CD4-positive, alpha-beta T cell (primary cell): ENCODE results near the gene LACTB. TPM values are rescaled to one million over a fixed set of nuclear protein-coding genes. Genes with fewer than 3 reads are reported as not detected.

Experiments
- ATAC-seq: fragments of 200-7000 bp; cut with Tn5 transposase; one replicate; pipeline ENCODE4 v1.10.0; 2022; ENCODE audit warnings: mild to moderate bottlenecking; ENCODE audit not compliant: poor library complexity
- CTCF ChIA-PET: fragments of 350-600 bp; sonication (Branson Sonifier 250); formaldehyde crosslinking; loops from one replicate; lab custom pipeline; 2021; ENCODE audit warnings: antibody characterized with exemption, inconsistent platforms; lab: Charles Lee
- POLR2A ChIA-PET: fragments of 350-600 bp; sonication (Branson Sonifier 250); formaldehyde crosslinking; loops from one replicate; lab custom pipeline; 2021; ENCODE audit warnings: antibody characterized with exemption, inconsistent platforms; lab: Charles Lee
- DNase-seq, 14 experiments: peaks; one replicate each; pipeline ENCODE4 v3.0.0-alpha.2; 2013 to 2020; ENCODE audit warnings: mixed read lengths in 2 of 14
- H3K27ac ChIP-seq, 2 donors: one replicate each; pipeline versions ENCODE4 v1.5.1 to v1.7.0; 2013; ENCODE audit warnings: low read length in 2 of 2, low read depth in 1 of 2, mild to moderate bottlenecking in 1 of 2
- H3K27me3 ChIP-seq, 2 experiments: 1 replicate in 1 of 2; 2 replicates in 1 of 2; pipeline versions ENCODE4 v1.6.1 to v1.7.0; 2013; ENCODE audit warnings: low read length in 2 of 2, control low read depth in 1 of 2, mild to moderate bottlenecking in 1 of 2, moderate library complexity in 1 of 2; ENCODE audit not compliant: insufficient read depth in 2 of 2, control insufficient read depth in 1 of 2
- H3K36me3 ChIP-seq: one replicate; pipeline ENCODE4 v1.6.1; 2013; ENCODE audit warnings: low read length, control low read depth; ENCODE audit not compliant: insufficient read depth
- H3K4me1 ChIP-seq: one replicate; pipeline ENCODE4 v1.6.1; 2013; ENCODE audit warnings: low read length, control low read depth; ENCODE audit not compliant: insufficient read depth
- H3K4me3 ChIP-seq: one replicate; pipeline ENCODE4 v1.5.1; 2013; ENCODE audit warnings: mild to moderate bottlenecking, low read length, moderate library complexity
- H3K9me3 ChIP-seq, 2 experiments: 1 replicate in 1 of 2; 2 replicates in 1 of 2; pipeline versions ENCODE4 v1.6.1 to v1.7.0; 2013; ENCODE audit warnings: low read length in 2 of 2, mild to moderate bottlenecking in 2 of 2, control low read depth in 1 of 2, moderate library complexity in 1 of 2; ENCODE audit not compliant: control insufficient read depth in 1 of 2, insufficient read depth in 1 of 2
- H3K27ac Mint-ChIP-seq: one replicate; pipeline ENCODE4 v1.8.0; 2020; ENCODE audit warnings: mixed read lengths
- H3K27me3 Mint-ChIP-seq: one replicate; pipeline ENCODE4 v1.8.0; 2021; ENCODE audit warnings: mixed read lengths
- H3K36me3 Mint-ChIP-seq: one replicate; pipeline ENCODE4 v1.8.0; 2021; ENCODE audit warnings: low read depth, mixed read lengths
- H3K4me1 Mint-ChIP-seq: one replicate; pipeline ENCODE4 v1.8.0; 2021; ENCODE audit warnings: low read depth, mixed read lengths
- H3K4me3 Mint-ChIP-seq: one replicate; pipeline ENCODE4 v1.8.0; 2020; ENCODE audit warnings: mild to moderate bottlenecking, mixed read lengths
- H3K9me3 Mint-ChIP-seq: one replicate; pipeline ENCODE4 v1.8.0; 2020; ENCODE audit warnings: mixed read lengths
- CTCF ChIP-seq: fragments of 200-600 bp; IDR thresholded peaks from one replicate; pipeline ENCODE4 v1.8.0; 2022; ENCODE audit warnings: antibody characterized with exemption, mild to moderate bottlenecking
- intact Hi-C, 2 experiments: fragments of 100-400 bp; cut with DNase I in 1 of 2; cut with micrococcal nuclease in 1 of 2; formaldehyde crosslinking; loops; one replicate each; pipeline versions ENCODE4 v1.15.1 to v1.9.0; 2023 to 2025; cut with DNase I, micrococcal nuclease
- total RNA-seq, 174 experiments: library from RNA in 2 of 174; stranded (reverse) in 2 of 174; gene quantifications; one replicate each; pipeline ENCODE4 v1.2.3 and lab custom pipeline; 2021 to 2026

Gene LACTB
- total RNA-seq, 2 experiments from 2014 or later, result 6.9 to 7.0 TPM

GRCh38 chr15:63083541-63083940 lies 38.1 kb upstream of the LACTB start:
- no peak overlapping the region for H3K27ac ChIP-seq
- ChIA-PET CTCF (no interaction called here), POLR2A (no interaction called here)
- intact Hi-C loops, result no loop called here
- Mint-ChIP-seq H3K9me3 (no peaks in the 10 kb centered on the region), H3K27me3 (peaks cover 5% of the 10 kb centered on the region), H3K36me3 (no peaks in the 10 kb centered on the region), H3K27ac (no peak overlapping the region), H3K4me1 (no peaks in the 10 kb centered on the region), H3K4me3 (no peak overlapping the region)
- TF ChIP-seq CTCF, result no peak
- ATAC-seq (no peak), DNase-seq (no peak)
- H3K4me3 ChIP-seq, result no peak overlapping the region
- no peaks in the 10 kb centered on the region for H3K36me3 ChIP-seq
- no peaks in the 10 kb centered on the region for H3K9me3 ChIP-seq
- peaks cover 0 to 6% of the 10 kb centered on the region in 2 experiments for H3K27me3 ChIP-seq
- H3K4me1 ChIP-seq, result no peaks in the 10 kb centered on the region

GRCh38 chr15:63084806-63085205 lies 36.9 kb upstream of the LACTB start:
- H3K27ac Mint-ChIP-seq, result no peak overlapping the region
- H3K9me3 ChIP-seq, result no peaks in the 10 kb centered on the region

GRCh38 chr15:63085289-63085688 lies 36.4 kb upstream of the LACTB start:
- Histone ChIP-seq H3K27ac (no peak overlapping the region), H3K4me3 (no peak overlapping the region), H3K27me3 (peaks cover 0 to 2% of the 10 kb centered on the region in 2 experiments), H3K36me3 (no peaks in the 10 kb centered on the region), H3K9me3 (no peaks in the 10 kb centered on the region), H3K4me1 (no peaks in the 10 kb centered on the region)
- ChIA-PET POLR2A (no interaction called here), CTCF (interaction anchor here (1.4 kb wide), 1 partner anchor 37 kb away, joined by 4 read pairs; no protein-coding TSS in a partner anchor)
- ATAC-seq (no peak), DNase-seq (no peak)
- Mint-ChIP-seq H3K4me3 (no peak overlapping the region), H3K36me3 (no peaks in the 10 kb centered on the region), H3K27me3 (peaks cover 5% of the 10 kb centered on the region), H3K27ac (no peak overlapping the region), H3K9me3 (no peaks in the 10 kb centered on the region), H3K4me1 (no peaks in the 10 kb centered on the region)
- intact Hi-C loops, result no loop called here
- TF ChIP-seq CTCF, result no peak

More at GRCh38 chr15:63084806-63085205, 36.9 kb upstream of the LACTB start:
- Histone ChIP-seq H3K4me3 (no peak overlapping the region), H3K27me3 (peaks cover 0 to 3% of the 10 kb centered on the region in 2 experiments), H3K36me3 (no peaks in the 10 kb centered on the region), H3K4me1 (no peaks in the 10 kb centered on the region), H3K27ac (no peak overlapping the region)
- ChIA-PET POLR2A (no interaction called here), CTCF (no interaction called here)
- Mint-ChIP-seq H3K36me3 (no peaks in the 10 kb centered on the region), H3K9me3 (no peaks in the 10 kb centered on the region), H3K4me3 (no peak overlapping the region), H3K27me3 (peaks cover 5% of the 10 kb centered on the region), H3K4me1 (no peaks in the 10 kb centered on the region)
- ATAC-seq, result no peak
- DNase-seq, result no peak
- intact Hi-C loops, result no loop called here
- TF ChIP-seq CTCF, result no peak
